Activated CD4-positive, CD25-positive, alpha-beta regulatory T cell treated with anti-CD3 and anti-CD28 coated beads, Interleukin-2, amount 50 U/mL, for 24 hours (primary cell): Measurements from ENCODE around the gene ZNF133.
"Not testable (repeated sequence)": the region's sequence is repeated elsewhere in the genome, so short reads cannot be mapped to it uniquely, and the experiment has no call there.

Source experiments
- ATAC-seq, 2 donors: fragments of 150-1000 bp; cut with Tn5 transposase; one replicate each; pipeline ENCODE4 v1.10.0; 2021; ENCODE audit warnings: mild to moderate bottlenecking in 1 of 2, moderate library complexity in 1 of 2

The ZNF133 gene

GRCh38 chr20:18287915-18288748 is at the start of gene ZNF133:
Gene ZNF133, plus strand, starts transcription at chr20:18288527. Its CDS starts 17,160 bp downstream, at chr20:18305687.
- ATAC-seq: peak; percentile 98

- ATAC-seq: no peak
Measured at GRCh38 chr20:18240997-18241396, 47.3 kb upstream of the ZNF133 start.

- ATAC-seq: no peak
Measured at GRCh38 chr20:18243802-18244201, 44.5 kb upstream of the ZNF133 start.

GRCh38 chr20:18248545-18248944 is 39.8 kb upstream of the ZNF133 start:
- ATAC-seq: not testable (repeated sequence)

- ATAC-seq: no peak
Measured at GRCh38 chr20:18250217-18250616, 38.1 kb upstream of the ZNF133 start.

- no peak for ATAC-seq
Measured at GRCh38 chr20:18252597-18253451, 35.5 kb upstream of the ZNF133 start.

- no peak for ATAC-seq
Measured at GRCh38 chr20:18254615-18255014, 33.7 kb upstream of the ZNF133 start.

GRCh38 chr20:18255526-18255925 is 32.8 kb upstream of the ZNF133 start:
- no peak for ATAC-seq

GRCh38 chr20:18256440-18257090 is 31.8 kb upstream of the ZNF133 start:
- no peak for ATAC-seq

- ATAC-seq: no peak
Measured at GRCh38 chr20:18258126-18258860, 30.0 kb upstream of the ZNF133 start.

- ATAC-seq: no peak
Measured at GRCh38 chr20:18259730-18260129, 28.6 kb upstream of the ZNF133 start.

- ATAC-seq: no peak
Measured at GRCh38 chr20:18263723-18264122, 24.6 kb upstream of the ZNF133 start.

GRCh38 chr20:18265441-18265840 is 22.9 kb upstream of the ZNF133 start:
- no peak for ATAC-seq

- no peak for ATAC-seq
Measured at GRCh38 chr20:18266282-18266681, 22.0 kb upstream of the ZNF133 start.

GRCh38 chr20:18267815-18268214 is 20.5 kb upstream of the ZNF133 start:
- no peak for ATAC-seq

- ATAC-seq: no peak
Measured at GRCh38 chr20:18271160-18271559, 17.2 kb upstream of the ZNF133 start.

GRCh38 chr20:18272451-18272850 is 15.9 kb upstream of the ZNF133 start:
- no peak for ATAC-seq

- ATAC-seq: no peak
Measured at GRCh38 chr20:18273738-18274137, 14.6 kb upstream of the ZNF133 start.

- ATAC-seq: not testable (repeated sequence)
Measured at GRCh38 chr20:18275960-18276359, 12.4 kb upstream of the ZNF133 start.

- ATAC-seq: peak; percentile 45 to 51
Measured at GRCh38 chr20:18276821-18277220, 11.5 kb upstream of the ZNF133 start.

- peak in 1 of 2 donors; percentile 49 for ATAC-seq
Measured at GRCh38 chr20:18279242-18279641, 9.1 kb upstream of the ZNF133 start.

GRCh38 chr20:18284805-18285533 is 3.4 kb upstream of the ZNF133 start:
- ATAC-seq: no peak
